ENCODE results near the gene NTN5. TPM values are rescaled to one million over a fixed set of nuclear protein-coding genes. Genes with fewer than 3 reads are reported as not detected.
A peak's percentile ranks its signal among the peaks of the same experiment; 100 is the strongest.

NTN5 gene
- total and polyA plus RNA-seq, 9 donors, result 0.18 to 8.5 (median 2.1) TPM

DNA sequence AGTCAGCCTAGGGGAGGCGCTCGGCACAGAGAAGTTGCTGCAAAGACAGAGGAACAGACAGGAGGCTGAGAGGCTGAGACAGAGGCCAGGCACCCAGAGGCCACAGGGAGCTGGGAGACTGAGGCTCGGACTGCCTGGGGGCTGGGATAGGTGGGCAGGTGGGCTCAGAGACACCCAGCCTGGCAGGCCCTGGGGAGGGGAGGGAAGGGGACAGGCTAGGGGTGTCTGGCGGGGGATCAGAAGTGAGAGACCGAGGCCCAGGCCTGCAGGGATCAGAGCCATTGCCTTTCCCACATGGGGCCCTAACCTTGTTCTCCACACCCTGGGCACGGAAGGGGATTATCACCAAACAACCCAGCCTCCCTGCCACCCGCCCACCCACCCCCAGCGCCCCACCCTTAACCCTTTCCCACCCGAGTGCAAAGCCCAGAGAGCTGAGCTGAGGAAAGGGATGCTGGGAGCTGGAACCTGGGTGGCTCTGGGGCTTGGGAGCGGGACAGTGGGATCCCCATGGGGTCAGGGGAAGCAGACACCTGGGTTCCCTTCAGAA is 1.3 kb downstream of the NTN5 start:
- peak overlapping the region; percentile 75 for H3K27ac ChIP-seq (ENCODE audit: low read length)
- peaks cover 2% of the 10 kb centered on the region for H3K27me3 ChIP-seq (ENCODE audit: control insufficient read depth, insufficient read depth, low read length)
- no peaks in the 10 kb centered on the region for H3K36me3 ChIP-seq (ENCODE audit: control insufficient read depth, insufficient read depth, low read length)
- DNase-seq, result no peak
- no peaks in the 10 kb centered on the region for H3K9me3 ChIP-seq (replicated peaks; ENCODE audit: control insufficient read depth, low read depth, low read length)
- H3K4me1 ChIP-seq (ENCODE audit: control insufficient read depth, insufficient read depth, low read length), result peaks cover 41% of the 10 kb centered on the region
- H3K4me3 ChIP-seq (ENCODE audit: low read length), result no peak overlapping the region
- 74% methylated on average over 4 of the region's 10 CpGs for WGBS (ENCODE audit: insufficient coverage)

DNA sequence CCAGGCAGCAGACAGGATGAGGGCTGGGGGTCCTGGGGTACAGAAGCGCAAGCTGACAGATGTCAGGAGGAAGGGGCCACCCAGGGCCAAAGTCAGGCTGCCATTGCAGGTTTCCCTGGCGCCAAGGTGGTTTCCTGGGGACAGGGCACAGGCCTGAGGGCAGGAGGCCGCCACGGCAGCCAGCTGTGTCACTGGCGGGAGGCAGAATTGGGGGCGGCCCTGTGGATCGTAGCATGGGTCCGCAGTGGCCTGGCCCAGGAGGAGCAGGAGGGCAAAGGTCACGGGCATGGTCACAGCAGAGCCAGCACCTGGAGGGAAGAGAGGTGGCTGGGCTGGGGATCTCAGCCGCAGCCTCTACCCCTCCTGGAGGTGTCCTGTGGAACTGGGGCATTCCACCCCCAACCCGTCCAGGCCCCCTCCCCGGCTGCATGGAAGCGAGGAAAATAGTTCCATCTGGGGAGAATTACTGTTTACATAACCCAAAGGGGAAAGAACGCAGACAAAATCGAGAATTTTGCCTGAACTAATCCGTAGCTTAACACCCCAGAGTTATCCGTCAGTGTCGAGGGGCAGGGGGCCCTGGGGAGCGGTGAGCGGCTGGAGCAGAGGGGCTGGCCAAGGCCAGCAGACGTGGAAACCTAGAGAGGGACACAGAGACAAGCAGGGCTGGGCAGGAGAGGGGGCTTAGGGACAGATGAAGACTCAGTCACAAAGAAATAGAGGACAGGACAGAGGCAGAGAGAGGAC is 1.9 kb downstream of the NTN5 start:
- H3K36me3 ChIP-seq (ENCODE audit: control insufficient read depth, insufficient read depth, low read length), result no peaks in the 10 kb centered on the region
- peaks cover 38% of the 10 kb centered on the region for H3K4me1 ChIP-seq (ENCODE audit: control insufficient read depth, insufficient read depth, low read length)
- DNase-seq, result peak; percentile 58
- H3K9me3 ChIP-seq (replicated peaks; ENCODE audit: control insufficient read depth, low read depth, low read length), result no peaks in the 10 kb centered on the region
- H3K27ac ChIP-seq (ENCODE audit: low read length), result peak overlapping the region; percentile 79
- 50% methylated on average over 13 of the region's 21 CpGs for WGBS (ENCODE audit: insufficient coverage)
- no peak overlapping the region for H3K4me3 ChIP-seq (ENCODE audit: low read length)
- H3K27me3 ChIP-seq (ENCODE audit: control insufficient read depth, insufficient read depth, low read length), result peaks cover 2% of the 10 kb centered on the region

GRCh38 chr19:48669903-48670668 is 2.7 kb downstream of the NTN5 start:
- no peak for DNase-seq
- WGBS (ENCODE audit: insufficient coverage), result 94% methylated on average over 23 of the region's 26 CpGs
- Histone ChIP-seq H3K4me3 (ENCODE audit: low read length) (no peak overlapping the region), H3K9me3 (replicated peaks; ENCODE audit: control insufficient read depth, low read depth, low read length) (no peaks in the 10 kb centered on the region), H3K27me3 (ENCODE audit: control insufficient read depth, insufficient read depth, low read length) (peaks cover 2% of the 10 kb centered on the region), H3K27ac (ENCODE audit: low read length) (peak overlapping the region; percentile 79), H3K36me3 (ENCODE audit: control insufficient read depth, insufficient read depth, low read length) (no peaks in the 10 kb centered on the region), H3K4me1 (ENCODE audit: control insufficient read depth, insufficient read depth, low read length) (peaks cover 31% of the 10 kb centered on the region)

GRCh38 chr19:48668761-48669160 is 4.1 kb downstream of the NTN5 start:
- Histone ChIP-seq H3K36me3 (ENCODE audit: control insufficient read depth, insufficient read depth, low read length) (no peaks in the 10 kb centered on the region), H3K4me3 (ENCODE audit: low read length) (no peak overlapping the region), H3K9me3 (replicated peaks; ENCODE audit: control insufficient read depth, low read depth, low read length) (no peaks in the 10 kb centered on the region), H3K27ac (ENCODE audit: low read length) (no peak overlapping the region), H3K27me3 (ENCODE audit: control insufficient read depth, insufficient read depth, low read length) (no peaks in the 10 kb centered on the region), H3K4me1 (ENCODE audit: control insufficient read depth, insufficient read depth, low read length) (peaks cover 28% of the 10 kb centered on the region)
- DNase-seq, result no peak
- 100% methylated on average over 1 of the region's 2 CpGs for WGBS (ENCODE audit: insufficient coverage)

DNA sequence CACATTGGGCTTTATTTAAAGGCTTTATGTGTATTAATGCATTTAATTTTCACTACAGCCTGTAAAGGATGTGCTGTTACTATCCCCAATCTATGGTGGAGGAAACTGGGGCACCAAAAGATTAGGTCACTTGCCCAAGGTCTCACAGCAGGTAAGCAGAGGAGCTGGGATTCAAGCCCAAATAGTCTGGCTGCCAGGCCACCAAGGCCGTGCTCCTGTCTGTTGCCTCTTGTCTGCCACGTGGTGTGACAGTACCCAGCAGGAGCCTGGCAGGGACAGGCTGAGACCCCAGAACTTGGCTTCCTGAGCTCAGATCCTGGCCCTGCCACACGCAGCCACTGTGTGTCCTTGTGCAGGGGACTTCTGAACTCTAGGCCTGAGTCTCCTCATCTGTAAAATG is 4.5 kb downstream of the NTN5 start:
- DNase-seq, result no peak
- Histone ChIP-seq H3K27me3 (ENCODE audit: control insufficient read depth, insufficient read depth, low read length) (no peaks in the 10 kb centered on the region), H3K9me3 (replicated peaks; ENCODE audit: control insufficient read depth, low read depth, low read length) (no peaks in the 10 kb centered on the region), H3K4me3 (ENCODE audit: low read length) (no peak overlapping the region), H3K36me3 (ENCODE audit: control insufficient read depth, insufficient read depth, low read length) (no peaks in the 10 kb centered on the region), H3K4me1 (ENCODE audit: control insufficient read depth, insufficient read depth, low read length) (peaks cover 28% of the 10 kb centered on the region), H3K27ac (ENCODE audit: low read length) (no peak overlapping the region)
- WGBS (ENCODE audit: insufficient coverage), result 88% methylated on average over 3 of the region's 3 CpGs

DNA sequence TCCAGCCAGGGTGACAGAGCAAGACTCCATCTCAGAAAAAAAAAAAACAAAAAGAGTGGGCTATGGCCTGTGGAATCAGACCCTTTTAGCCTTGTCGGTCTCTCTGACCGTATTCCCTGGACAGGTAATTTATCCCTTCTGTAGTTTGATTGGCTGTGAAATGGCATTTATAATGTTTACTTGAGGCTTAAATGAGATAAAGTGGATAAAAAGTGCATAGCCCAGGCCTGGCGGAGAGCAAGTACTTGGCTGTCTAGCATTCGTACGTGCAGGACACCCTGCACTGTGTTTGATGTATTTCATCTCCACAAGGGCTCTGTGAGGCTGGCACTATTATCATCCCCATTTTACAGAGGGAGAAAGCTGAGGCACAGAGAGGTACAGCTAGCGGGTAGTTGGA is 7.0 kb downstream of the NTN5 start:
- H3K27ac ChIP-seq (ENCODE audit: low read length), result no peak overlapping the region
- H3K27me3 ChIP-seq (ENCODE audit: control insufficient read depth, insufficient read depth, low read length), result no peaks in the 10 kb centered on the region
- H3K9me3 ChIP-seq (replicated peaks; ENCODE audit: control insufficient read depth, low read depth, low read length), result no peaks in the 10 kb centered on the region
- 84% methylated on average over 3 of the region's 6 CpGs for WGBS (ENCODE audit: insufficient coverage)
- no peak for DNase-seq
- peaks cover 11% of the 10 kb centered on the region for H3K4me1 ChIP-seq (ENCODE audit: control insufficient read depth, insufficient read depth, low read length)
- no peak overlapping the region for H3K4me3 ChIP-seq (ENCODE audit: low read length)
- H3K36me3 ChIP-seq (ENCODE audit: control insufficient read depth, insufficient read depth, low read length), result no peaks in the 10 kb centered on the region

- 70% methylated on average over 8 of the region's 14 CpGs for WGBS (ENCODE audit: insufficient coverage)
- DNase-seq, result no peak
Observed at GRCh38 chr19:48664476-48664875, 8.3 kb downstream of the NTN5 start.

DNA sequence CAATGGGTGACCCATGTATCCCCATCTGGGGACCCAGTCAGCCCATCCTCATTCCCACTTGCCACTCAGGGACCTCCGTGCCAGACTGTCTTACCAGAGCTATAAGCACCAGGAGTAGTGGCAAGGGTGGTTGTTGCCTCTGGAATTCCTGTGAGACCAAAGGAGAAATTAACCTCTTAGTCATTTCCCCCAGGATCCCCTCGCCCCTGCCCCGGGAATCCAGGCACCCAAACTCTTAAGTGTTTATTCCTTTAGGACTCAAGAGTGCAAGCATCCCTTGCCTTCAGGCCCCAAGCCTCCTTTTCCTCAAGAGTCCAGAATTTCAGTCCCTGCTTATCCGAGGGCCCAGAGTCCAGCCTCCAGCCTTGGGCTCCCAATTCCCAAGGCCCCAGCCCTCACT is 9.2 kb downstream of the NTN5 start:
- DNase-seq, result no peak

More at GRCh38 chr19:48664476-48664875, 8.3 kb downstream of the NTN5 start:
- Histone ChIP-seq H3K4me1 (ENCODE audit: control insufficient read depth, insufficient read depth, low read length) (peaks cover 7% of the 10 kb centered on the region), H3K27me3 (ENCODE audit: control insufficient read depth, insufficient read depth, low read length) (no peaks in the 10 kb centered on the region), H3K4me3 (ENCODE audit: low read length) (no peak overlapping the region), H3K9me3 (replicated peaks; ENCODE audit: control insufficient read depth, low read depth, low read length) (no peaks in the 10 kb centered on the region), H3K27ac (ENCODE audit: low read length) (no peak overlapping the region), H3K36me3 (ENCODE audit: control insufficient read depth, insufficient read depth, low read length) (no peaks in the 10 kb centered on the region)

DNA sequence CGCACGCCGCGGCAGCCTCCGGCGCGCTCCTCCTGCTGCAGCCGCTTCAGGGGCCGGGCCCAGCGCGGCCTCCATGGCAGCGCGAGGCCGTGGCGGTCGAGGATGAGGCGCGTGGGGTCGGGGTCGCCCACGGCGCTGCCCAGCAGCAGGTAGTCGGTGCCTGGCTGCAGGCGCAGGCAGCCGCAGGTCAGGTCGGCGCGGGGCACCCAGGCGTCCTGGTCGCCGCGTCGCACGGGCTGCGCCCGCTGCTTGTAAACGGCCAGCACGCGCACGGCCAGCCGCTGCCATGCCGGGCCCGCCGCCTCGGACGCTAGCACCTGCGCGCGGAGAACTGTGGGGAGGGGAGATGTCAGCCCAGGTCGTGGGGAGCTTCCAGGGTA is 11.1 kb downstream of the NTN5 start:
- H3K9me3 ChIP-seq (replicated peaks; ENCODE audit: control insufficient read depth, low read depth, low read length), result no peaks in the 10 kb centered on the region
- no peak for DNase-seq
- 93% methylated on average over 50 of the region's 50 CpGs for WGBS (ENCODE audit: insufficient coverage)
- no peak overlapping the region for H3K27ac ChIP-seq (ENCODE audit: low read length)
- no peaks in the 10 kb centered on the region for H3K36me3 ChIP-seq (ENCODE audit: control insufficient read depth, insufficient read depth, low read length)
- H3K27me3 ChIP-seq (ENCODE audit: control insufficient read depth, insufficient read depth, low read length), result no peaks in the 10 kb centered on the region
- H3K4me3 ChIP-seq (ENCODE audit: low read length), result no peak overlapping the region
- H3K4me1 ChIP-seq (ENCODE audit: control insufficient read depth, insufficient read depth, low read length), result peaks cover 13% of the 10 kb centered on the region

More for the DNA sequence above, 9.2 kb downstream of the NTN5 start:
- Histone ChIP-seq H3K9me3 (replicated peaks; ENCODE audit: control insufficient read depth, low read depth, low read length) (no peaks in the 10 kb centered on the region), H3K4me3 (ENCODE audit: low read length) (no peak overlapping the region), H3K36me3 (ENCODE audit: control insufficient read depth, insufficient read depth, low read length) (no peaks in the 10 kb centered on the region), H3K27me3 (ENCODE audit: control insufficient read depth, insufficient read depth, low read length) (no peaks in the 10 kb centered on the region), H3K27ac (ENCODE audit: low read length) (no peak overlapping the region), H3K4me1 (ENCODE audit: control insufficient read depth, insufficient read depth, low read length) (peaks cover 7% of the 10 kb centered on the region)
- WGBS (ENCODE audit: insufficient coverage), result 84% methylated on average over 3 of the region's 4 CpGs

Measured in muscle of leg (tissue), 11 donors.